22Rv1 (cell line): ENCODE measurements around the gene ESR1.

ENCODE experiments used
- ZFX ChIP-seq: fragments of 450-650 bp; IDR thresholded peaks from 2 replicates; pipeline ENCODE4 v1.6.1; 2017; ENCODE audit warnings: antibody characterized with exemption, borderline replicate concordance
- TF ChIP-seq, protein P1 (sequence below): fragments of 450-650 bp; IDR thresholded peaks from 2 replicates; pipeline ENCODE4 v1.5.1; 2017; ENCODE audit warnings: mild to moderate bottlenecking

DNA sequence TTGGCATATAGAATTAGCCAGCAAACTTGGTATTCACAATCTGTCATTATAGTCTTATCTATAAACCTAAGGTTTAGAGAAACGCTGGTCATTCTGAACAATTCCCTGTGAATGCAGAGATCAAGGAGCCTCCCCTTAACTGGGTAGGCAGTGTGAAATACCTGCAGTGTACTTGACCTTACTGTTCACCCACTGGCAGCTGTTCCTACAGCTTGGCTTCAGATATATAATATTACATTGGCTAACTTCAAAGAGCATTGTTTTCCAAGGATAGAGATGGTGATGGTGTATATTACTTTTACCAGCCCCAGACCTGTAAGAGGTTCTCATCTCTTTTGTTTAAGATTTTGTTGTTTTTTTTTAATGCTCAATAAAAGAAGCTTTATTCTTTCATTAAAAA is 168.3 kb downstream of the ESR1 start:
- TF ChIP-seq, protein P1, sequence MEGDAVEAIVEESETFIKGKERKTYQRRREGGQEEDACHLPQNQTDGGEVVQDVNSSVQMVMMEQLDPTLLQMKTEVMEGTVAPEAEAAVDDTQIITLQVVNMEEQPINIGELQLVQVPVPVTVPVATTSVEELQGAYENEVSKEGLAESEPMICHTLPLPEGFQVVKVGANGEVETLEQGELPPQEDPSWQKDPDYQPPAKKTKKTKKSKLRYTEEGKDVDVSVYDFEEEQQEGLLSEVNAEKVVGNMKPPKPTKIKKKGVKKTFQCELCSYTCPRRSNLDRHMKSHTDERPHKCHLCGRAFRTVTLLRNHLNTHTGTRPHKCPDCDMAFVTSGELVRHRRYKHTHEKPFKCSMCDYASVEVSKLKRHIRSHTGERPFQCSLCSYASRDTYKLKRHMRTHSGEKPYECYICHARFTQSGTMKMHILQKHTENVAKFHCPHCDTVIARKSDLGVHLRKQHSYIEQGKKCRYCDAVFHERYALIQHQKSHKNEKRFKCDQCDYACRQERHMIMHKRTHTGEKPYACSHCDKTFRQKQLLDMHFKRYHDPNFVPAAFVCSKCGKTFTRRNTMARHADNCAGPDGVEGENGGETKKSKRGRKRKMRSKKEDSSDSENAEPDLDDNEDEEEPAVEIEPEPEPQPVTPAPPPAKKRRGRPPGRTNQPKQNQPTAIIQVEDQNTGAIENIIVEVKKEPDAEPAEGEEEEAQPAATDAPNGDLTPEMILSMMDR: no peak
- TF ChIP-seq ZFX: no peak
